ENCODE data around the gene ZNF516.
A peak's percentile ranks its signal among the peaks of the same experiment; 100 is the strongest.

ZNF516 gene

DNA sequence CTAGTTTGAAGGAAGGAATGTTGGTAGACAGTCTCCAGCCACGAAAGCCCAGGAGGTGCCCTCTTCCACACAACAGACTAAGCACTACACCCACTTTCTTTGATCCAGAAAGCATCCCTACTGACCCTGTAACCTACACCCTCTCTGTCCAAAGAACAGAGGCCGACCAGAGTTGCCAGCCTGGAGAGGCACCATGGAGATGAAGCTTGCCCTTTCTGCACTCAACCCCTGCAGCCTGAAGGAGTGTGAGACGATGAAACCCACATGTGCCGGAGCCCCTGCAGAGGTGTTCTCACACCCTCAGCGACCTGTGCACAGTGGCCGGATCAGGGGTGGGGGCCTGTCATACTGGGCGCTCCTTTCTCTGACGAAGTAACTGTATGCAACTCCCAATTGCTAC lies 136.3 kb downstream of the ZNF516 start:
- no peak for DNase-seq

DNA sequence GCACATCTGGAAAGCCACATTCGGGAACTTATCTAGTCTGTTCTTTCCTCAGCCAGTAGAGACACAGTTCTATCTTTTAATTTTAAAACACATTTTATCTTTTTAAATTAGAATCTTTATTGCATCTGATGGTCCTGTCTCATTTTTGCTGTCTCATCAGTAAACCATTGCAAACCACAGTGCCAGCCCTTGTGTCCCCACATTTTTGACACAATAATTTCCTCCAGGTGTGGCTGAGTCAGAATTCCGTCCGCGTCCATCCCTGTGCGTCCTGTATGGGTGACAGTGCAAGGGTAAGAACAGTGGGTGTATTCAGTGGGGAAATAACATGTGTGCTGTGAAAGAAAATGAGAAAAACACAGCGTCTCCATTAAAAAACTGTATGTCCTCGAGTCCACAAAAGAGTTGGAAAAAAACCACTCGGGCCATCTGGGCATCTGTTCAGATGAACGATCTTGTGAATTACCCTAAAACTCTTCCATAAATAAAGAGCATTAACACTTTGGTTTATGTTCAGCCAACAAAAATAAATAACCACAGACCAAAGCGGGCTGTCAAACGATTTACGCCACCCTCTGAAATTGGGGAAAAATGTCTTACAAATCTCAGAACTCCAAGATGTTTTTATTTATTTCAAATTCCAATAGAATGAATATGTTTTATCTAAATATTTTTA lies 137.3 kb downstream of the ZNF516 start:
- no peak for DNase-seq

DNA sequence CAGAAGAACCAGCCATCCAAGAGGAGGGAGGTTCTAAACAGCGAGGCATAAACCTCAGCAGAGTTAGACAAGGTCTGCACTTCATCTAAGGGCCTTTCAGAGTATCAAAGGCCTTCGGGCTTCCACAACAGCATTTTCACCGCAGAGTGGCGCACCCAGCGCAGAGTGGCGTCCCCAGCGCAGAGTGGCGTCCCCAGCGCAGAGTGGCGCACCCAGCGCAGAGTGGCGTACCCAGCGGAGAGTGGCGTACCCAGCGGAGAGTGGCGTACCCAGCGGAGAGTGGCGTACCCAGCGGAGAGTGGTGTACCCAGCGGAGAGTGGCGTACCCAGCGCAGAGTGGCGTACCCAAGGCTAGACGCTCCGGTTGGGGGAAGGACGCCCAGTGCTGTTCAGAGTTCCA lies 137.9 kb downstream of the ZNF516 start:
- no peak for DNase-seq

DNA sequence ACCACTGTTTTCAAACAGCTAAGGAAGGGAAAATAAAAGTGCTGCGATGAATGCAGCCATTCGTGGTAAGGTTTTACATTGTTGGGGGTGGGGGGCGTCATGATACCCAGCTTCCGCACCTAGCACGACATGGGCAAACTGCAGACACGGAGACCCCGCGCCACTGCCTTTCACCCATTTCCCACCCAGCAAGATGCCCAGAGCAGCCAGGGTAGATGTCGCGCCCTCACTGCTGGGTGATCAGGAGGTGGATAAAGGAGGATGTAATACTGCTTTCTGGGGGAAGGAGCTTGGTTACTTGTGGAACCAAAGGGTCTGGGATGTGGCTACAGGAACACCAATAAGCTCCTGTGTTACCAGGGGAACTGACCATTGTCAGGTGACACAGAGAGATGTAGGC lies 138.4 kb downstream of the ZNF516 start:
- DNase-seq, result no peak

DNA sequence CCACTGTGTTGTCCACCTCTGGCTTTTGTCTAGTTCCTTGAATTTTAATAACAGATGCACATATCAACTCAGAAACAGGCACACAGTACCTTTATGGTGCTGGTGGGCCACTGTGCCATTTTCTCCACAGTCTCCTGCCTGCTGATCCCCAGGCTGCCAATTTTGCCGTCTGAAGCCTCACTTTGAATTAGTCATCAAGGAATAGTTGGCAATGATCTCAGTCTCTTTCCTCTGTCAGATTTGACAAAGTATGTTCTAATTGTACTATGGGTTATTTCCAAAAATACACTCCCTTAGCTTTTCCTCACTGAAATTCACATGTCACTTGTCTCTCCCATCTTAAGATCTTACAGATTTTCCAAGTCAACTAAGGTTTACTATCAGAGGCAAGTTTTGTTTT lies 140.7 kb downstream of the ZNF516 start:
- DNase-seq, result no peak

DNA sequence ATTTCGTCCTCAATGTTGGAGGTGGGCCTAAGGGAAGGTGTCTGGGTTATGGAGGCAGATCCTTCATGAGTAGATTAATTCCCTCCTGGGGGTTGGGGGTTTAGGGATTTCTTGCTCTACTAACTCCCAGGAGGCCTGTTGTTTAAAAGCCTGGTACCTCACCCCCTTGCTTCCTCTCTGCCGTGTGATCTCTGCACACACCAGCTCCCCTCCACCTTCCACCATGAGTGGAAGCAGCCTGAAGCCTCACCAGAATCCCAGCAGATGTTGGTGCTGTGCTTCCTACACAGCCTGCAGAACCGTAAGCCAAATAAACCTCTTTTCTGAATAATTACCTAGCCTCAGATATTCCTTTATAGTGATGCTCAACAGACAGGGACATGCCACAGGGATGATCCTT lies 141.5 kb downstream of the ZNF516 start:
- no peak for DNase-seq

DNA sequence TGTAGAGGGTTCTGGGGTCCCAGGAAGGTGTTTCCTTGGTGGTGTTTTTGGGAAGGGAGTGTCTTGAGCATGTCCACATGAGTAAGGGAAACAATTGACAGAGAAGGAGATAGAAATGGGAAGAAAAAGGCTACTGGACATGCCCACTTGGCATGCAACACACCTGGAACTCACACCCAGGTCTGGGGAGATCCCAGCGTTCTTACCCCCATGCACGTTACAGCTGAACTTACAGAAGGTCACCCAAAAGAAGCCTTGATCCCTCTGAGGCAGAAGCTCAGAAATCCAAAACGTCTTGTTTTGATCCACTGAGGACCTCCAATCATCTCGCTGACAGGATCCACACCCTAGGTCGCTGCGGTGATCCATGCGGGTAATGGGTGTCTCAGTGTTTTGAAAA lies 142.0 kb downstream of the ZNF516 start:
- DNase-seq, result no peak

DNA sequence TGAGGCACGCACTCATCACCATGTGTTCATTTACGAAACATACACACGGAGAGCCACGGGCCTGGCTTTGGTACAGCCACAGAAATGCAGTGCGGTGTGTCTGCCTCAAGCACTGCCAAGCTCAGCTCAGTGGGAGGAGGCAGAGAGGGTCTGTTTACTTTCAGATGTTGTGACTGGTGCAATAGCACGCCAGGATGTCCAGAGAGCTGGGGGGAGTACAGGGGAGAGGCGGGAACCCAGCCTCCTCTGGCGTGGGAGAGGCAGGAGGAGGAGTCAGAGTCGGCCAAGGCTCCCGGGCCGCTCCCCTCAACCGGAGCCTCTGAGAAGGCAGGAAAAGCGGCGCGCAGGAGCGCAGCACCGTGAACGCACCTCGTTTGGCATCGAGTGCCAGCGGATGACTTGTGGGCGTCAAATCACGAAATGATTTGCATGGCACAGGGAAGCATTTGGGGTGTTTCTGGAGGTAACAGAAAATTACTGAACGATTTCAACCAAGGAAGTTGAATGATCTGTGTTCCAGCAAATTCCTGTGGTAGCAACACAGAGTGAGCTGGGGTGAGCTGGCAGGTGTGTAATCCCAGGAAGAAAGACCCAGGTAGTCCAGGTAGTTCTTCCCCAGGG lies 143.0 kb downstream of the ZNF516 start:
- peak; percentile 92 for DNase-seq

DNA sequence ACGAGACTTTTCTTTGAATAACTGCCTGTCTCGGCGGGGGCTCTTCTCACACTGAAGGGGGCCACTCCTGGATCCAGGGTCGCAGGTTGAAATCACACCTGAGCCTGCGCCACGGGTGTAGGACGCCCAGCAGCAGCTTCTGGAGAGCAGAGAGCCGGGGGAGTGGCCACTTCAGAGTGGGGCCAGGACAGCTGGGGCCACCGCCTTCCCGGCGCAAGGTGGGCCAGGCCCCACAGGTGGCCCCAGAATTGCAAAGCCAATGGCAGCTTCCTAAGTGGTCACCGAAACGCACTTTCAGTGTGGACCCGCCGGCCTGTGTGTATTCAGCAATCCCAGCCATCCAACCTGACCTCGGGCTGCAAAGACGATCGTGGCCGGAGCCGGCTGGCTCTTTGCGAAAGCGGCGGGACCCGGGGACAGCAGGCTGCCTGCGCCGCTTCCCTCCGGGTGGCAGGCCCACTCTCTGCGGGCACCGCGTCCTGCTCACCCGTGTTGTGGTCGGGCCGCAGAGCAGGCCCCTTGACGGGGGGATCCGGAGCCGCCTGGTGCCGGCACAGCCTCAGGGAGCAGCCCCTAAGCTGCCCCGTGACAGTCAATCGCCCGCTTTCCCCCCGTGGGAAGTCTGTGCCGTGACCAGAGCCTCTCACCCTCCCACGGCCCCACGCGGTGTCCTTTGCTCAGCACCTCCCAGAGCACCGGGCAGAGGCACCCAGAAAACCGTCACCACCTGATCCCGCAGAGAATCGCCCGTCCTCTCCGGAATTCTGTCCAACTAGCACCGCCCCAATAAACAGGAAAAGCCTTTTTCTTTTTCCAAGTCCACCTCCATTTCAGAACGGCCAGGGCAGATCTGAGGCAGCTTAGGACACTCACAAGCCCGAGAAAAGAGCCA lies 144.7 kb downstream of the ZNF516 start:
- peak; percentile 73 for DNase-seq

DNA sequence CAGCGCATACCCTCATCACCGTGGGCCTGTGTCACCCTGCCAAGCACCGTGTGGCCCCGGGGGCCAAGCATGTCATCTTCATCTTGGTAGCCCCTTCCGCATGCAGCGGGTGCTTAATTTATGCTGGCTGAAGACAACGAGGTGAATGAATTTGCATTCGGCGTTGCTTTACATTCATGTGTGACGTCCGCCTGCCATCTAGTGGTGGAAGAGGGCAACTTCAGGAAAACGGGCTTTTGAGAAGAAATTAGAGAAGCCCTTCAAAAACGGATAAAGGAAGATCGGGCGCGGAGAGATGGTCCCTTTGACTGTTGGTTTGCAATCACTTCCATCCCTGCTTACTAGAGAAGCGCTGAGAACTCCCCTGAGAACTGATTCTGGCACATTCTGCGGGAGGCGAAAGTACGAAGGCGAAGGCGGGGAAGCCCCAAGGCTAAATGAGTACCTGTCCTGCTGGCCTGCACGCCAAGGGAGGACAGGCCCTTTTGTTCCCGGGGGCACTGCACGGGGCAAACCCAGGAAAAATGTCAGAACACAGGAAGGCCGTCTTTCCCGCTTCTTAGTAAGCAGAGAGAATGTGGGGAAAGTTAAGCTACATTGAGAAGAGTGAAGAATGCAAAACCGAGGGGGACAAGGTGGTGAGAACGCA lies 145.9 kb downstream of the ZNF516 start:
- peak; percentile 92 for DNase-seq

DNA sequence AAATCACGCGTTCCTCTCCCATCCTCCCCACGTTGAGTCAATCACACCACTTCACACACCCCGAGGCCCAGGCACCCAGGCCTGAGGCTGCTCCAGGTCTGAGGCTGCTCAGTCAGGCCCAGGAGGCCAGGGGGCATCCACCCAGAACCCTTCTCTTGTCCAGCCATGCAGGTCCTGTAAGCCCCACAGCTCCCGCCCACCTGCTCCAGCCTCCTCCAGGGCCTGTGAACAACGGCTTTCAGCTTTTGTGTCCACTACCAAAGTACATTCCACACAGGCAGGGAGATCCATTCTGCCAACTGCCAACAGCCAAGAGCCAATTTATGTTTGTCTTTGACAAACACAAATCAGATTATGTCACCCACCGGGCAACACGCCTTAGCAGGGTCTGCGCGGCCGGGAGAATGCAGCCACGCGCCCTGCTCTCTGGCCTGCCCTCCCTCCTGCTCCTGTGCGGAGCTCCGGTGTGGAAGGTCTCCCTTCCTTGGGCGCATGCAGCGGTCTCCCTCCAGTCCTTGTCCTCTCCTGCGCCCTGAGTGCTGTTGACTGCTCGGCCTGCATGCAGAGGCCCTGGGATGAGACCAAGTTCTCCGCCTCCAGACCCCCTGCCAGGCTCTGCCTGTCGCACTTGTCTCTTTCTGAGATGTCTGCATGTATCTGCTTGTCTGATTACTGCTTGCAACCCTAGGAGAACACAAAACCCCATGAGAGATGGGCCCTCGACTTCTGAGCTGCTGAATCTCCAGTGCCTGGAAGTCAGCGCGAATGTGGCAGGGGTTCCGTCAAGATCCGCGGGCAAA lies 146.6 kb downstream of the ZNF516 start:
- DNase-seq, result peak; percentile 87

DNA sequence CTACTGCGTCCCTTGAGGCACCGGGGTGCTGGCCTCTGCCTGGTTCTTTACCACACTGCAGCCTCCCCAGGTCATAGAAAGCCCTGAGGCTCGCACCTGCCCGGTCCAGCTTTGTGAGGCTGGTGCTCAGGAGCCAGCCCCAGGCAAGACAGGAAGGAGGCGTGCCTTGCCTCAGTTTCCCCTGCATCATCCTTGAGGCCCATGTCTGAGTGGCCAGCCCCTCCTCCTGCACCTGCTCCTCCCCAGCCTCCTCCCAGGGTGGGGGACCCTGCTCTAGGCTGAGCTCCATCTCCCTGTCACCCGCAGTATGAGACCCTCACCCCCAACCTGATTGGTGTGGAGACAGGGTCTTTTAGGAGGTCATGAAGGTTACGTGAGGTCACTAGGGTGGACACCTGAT lies 147.7 kb downstream of the ZNF516 start:
- DNase-seq, result no peak

DNA sequence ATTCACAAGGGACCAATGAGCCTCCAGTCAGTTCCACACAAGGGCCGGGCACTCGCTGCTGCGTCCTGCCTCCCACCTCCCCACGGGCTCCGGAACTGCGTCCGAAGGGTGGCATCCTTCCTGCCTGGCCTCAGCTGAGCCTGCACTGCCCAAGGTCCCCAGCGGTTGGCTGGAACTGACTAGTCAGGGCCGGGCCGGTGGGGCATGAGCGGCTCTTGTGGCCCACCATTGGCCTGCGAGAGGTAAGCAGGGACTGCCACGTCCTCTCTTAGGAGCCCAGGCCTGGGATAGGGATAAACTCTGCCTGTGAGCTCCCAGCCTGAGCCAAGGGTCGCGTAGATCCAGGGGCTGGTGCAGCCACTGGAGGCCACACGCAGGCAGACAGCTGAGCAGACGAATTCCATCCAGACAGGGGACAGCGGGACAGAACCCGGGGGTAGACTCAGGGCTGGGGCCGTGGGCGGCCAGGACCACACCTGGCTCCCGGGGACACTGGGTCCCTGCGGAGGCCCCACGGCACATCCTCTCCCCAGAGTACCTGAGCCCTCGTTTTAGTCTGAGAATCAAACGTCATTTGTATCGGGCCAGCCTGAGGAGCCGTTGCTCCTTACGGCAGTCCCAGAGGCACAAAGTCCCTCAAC lies 148.4 kb downstream of the ZNF516 start:
- DNase-seq, result no peak

DNA sequence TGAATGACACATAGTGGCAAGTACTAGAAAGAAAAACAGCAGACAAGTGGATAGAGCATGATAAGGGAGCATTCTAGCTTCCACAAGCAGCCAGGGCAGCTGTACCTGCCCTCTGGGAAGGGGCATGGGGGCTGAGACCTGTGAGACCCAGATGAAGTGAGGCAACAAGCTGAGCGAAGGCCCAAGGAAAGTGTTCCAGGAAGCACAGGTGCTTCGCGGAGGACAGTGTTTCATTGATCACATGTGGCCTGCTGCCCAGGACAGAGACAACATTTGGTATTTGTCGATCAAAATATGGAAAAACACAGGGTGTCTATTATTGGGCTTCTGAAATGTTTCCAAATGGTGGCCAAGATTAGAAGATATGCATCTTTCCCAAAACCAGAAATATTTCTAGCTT lies 149.1 kb downstream of the ZNF516 start:
- DNase-seq, result no peak

DNA sequence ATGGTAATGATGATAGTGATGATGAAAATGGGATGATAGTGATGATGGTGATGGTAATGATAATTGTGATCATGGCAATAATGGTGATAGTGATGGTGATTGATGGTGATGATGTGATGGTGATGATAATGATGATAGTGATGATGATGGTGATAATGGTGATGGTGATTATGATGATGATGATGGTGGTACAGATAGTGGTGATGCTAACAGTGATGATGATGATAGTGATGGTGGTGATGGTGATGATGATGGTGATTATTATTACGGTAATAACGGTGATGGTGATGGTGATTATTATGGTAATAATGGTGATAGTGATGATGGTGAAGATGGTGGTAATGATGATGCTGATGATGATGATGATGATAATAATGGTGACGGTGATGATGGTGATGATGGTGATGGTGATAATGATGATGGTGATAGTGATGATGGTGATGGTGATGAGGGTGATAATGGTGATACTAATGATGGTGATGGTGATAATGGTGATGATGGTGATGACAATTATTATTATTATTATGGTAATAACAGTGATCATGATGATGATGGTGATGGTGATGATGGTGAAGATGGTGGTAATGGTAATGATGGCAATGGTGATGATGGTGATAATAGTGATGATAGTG lies 151.0 kb downstream of the ZNF516 start:
- no peak for DNase-seq

DNA sequence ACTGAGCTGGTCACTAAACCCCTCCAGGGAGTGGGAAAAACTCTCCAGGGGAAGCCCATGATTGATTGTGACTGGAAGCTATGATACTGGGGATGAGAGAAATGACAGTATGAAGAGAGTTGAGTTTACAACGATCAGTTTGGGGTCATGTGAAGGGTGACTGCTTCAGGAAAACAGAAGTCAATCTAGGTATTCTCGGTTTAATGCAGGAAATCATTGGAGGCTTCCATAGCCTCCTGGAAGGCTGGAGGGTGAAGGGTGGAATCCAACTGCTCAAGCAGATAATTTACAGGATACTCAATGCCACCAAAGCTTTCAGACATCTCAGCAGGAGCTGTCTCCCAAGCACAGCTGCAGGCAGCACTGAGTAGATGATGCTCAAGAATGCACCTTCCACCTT lies 154.6 kb downstream of the ZNF516 start:
- no peak for DNase-seq

DNA sequence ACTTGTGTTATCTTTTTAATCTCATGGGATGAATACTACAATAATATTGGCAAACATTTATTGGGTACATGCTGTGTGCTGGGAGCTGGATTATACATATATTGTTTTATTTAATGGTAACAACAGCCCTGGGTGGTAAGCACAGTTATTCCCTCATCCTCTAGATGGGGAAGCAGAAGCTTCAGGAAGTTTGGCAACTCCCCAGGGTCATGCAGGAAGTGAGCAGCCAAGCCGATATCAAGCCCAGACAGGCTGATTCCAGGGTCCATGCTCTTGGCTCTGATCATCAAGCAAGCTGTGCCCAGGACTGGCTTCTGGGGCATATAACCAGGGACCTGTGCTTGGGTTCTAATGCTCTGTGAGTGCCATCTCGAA lies 155.8 kb downstream of the ZNF516 start:
- DNase-seq, result no peak

DNA sequence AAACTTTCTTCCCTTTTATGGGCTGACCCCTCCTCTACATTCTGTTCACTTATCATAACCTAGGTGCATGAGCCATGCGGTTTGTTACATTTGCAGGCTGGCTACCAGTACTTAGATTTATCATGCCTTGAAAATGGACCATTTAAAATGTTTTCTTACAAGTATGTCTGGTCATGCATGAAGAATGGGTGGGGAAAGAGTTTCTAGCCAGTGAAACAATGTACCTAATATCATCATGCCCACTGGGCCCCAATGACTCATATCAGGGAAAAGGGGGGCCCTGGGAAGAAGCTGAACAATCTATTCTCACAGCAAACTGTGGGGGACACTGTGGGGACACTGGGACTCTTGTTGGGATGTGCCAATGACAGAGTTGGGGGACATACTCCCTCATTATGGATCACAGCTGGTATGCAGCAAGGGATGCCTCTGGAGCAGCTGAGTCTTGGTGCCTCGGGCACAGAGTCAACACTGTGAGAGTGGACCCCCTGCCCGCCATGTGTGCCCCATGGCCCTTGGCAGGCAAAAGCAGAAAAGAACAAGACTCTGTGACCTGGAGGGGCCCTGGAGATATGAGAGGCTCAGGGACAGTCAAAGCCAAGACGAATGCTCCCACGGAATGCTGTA lies 156.3 kb downstream of the ZNF516 start:
- DNase-seq, result no peak

DNA sequence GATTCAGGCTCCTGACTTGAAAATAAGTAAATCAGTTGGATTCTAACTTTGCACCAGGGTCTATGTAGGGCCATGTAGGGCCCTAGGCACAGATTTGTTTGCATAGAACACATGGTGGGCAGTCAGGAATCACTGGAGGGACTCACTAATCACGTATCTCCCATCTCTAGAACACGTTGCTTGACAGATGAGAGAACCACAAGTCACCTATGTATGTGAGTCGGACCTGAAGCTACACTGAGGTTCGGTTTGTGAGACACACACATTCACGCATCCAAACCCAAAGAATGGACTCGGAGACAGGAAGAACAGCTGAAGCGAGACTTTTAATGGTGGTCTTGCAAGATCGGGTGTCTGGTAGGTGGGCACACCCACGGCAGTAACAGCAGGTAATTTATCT lies 157.0 kb downstream of the ZNF516 start:
- no peak for DNase-seq

DNA sequence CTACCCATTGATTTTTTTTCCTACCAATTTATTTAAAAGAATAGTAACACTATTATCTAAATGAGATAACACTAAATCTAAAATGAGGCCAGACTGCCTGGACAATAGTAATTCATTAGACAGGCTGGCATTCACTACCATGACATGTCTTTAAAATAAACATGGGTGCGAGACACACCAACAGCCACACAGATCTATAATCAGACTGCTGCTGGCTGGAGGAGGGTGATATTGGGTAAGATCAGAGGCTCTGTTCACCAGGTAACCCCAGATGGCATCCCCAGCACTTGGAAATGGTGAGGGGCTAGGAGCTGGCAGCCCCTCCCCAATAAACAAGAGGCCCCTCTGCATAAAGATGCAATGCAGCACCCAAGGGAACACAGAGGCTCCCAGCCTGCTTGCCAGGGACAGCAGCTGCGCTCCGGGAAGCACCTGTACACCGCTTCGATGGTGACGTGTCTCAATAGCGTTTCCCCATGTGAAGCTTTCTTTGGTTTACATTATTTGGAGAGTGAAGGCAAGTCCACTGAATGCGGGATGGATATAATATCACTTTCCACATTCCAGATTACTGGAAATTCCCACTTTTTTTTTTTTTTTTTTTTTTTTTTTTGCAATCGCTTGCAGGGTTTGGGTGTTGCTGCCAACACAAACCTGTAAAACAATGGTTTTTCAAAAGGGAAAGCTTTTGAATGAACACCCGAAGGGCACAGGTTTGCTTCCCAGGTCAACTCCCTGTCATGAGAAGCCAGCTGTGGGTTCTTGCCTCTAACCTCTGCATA lies 159.0 kb downstream of the ZNF516 start:
- peak; percentile 76 for DNase-seq
